OCI-LY7 (cell line): ENCODE results near the gene GPC3. TPM values are rescaled to one million over a fixed set of nuclear protein-coding genes. Genes with fewer than 3 reads are reported as not detected.

ENCODE experiments used
- BruUV-seq: library from RNA; stranded (reverse); fragments of 400-500 nt; replicated peaks from 2 replicates; lab custom pipeline; 2021; lab: Mats Ljungman, UMichigan
- CTCF ChIA-PET: fragments of 300-600 bp; sonication (Branson Sonifier 250); formaldehyde crosslinking; loops from one replicate; lab custom pipeline; 2022; ENCODE audit warnings: antibody characterized with exemption; ENCODE audit not compliant: unreplicated experiment; lab: Charles Lee
- POLR2A ChIA-PET: fragments of 300-600 bp; sonication (Branson Sonifier 250); formaldehyde crosslinking; loops from one replicate; lab custom pipeline; 2022; ENCODE audit warnings: antibody characterized with exemption; lab: Charles Lee
- DNase-seq: peaks from one replicate; pipeline ENCODE4 v3.0.0-alpha.2; 2015; ENCODE audit warnings: low spot score
- H2AFZ ChIP-seq: fragments of 200-600 bp; sonication (generic), shearing (Covaris generic); 2 replicates; pipeline ENCODE4 v1.6.1; 2014; ENCODE audit warnings: mild to moderate bottlenecking, antibody characterized with exemption, low read length, moderate library complexity
- H3K27ac ChIP-seq: fragments of 200-600 bp; sonication (generic); 2 replicates; pipeline ENCODE4 v1.5.1; 2014; ENCODE audit warnings: mixed run types, low read depth, mild to moderate bottlenecking, moderate library complexity, low read length, inconsistent platforms; ENCODE audit not compliant: poor library complexity, severe bottlenecking
- H3K36me3 ChIP-seq: fragments of 200-600 bp; sonication (generic); 2 replicates; pipeline ENCODE4 v1.6.1; 2014; ENCODE audit warnings: mild to moderate bottlenecking, antibody characterized with exemption, low read length, moderate library complexity, mixed read lengths; ENCODE audit not compliant: insufficient read depth
- H3K4me1 ChIP-seq: fragments of 200-600 bp; sonication (generic); 2 replicates; pipeline ENCODE4 v1.5.1; 2014; ENCODE audit warnings: mild to moderate bottlenecking, low read length; ENCODE audit not compliant: insufficient read depth, poor library complexity, severe bottlenecking
- H3K4me2 ChIP-seq: fragments of 200-600 bp; sonication (generic); 2 replicates; pipeline ENCODE4 v1.6.1; 2014; ENCODE audit warnings: mild to moderate bottlenecking, low read length
- H3K4me3 ChIP-seq: fragments of 200-600 bp; sonication (generic); 2 replicates; pipeline ENCODE4 v1.5.1; 2014; ENCODE audit warnings: mild to moderate bottlenecking, low read depth, low read length; ENCODE audit not compliant: poor library complexity, severe bottlenecking
- H3K79me2 ChIP-seq: fragments of 200-600 bp; sonication (generic); 2 replicates; pipeline ENCODE4 v1.6.1; 2016; ENCODE audit warnings: low read depth, mild to moderate bottlenecking, low read length, moderate library complexity, mixed read lengths; ENCODE audit not compliant: insufficient read depth
- H3K9me2 ChIP-seq: fragments of 200-600 bp; sonication (generic); 2 replicates; pipeline ENCODE4 v1.6.1; 2016; ENCODE audit warnings: mild to moderate bottlenecking, low read length, mixed read lengths; ENCODE audit not compliant: insufficient read depth
- H3K9me3 ChIP-seq: fragments of 200-600 bp; sonication (generic); 2 replicates; pipeline ENCODE4 v1.6.1; 2014; ENCODE audit warnings: mild to moderate bottlenecking, mixed run types, low read length, mixed read lengths
- H4K20me1 ChIP-seq: fragments of 200-600 bp; sonication (generic); 2 replicates; pipeline ENCODE4 v1.6.1; 2014; ENCODE audit warnings: mild to moderate bottlenecking, antibody characterized with exemption, low read length, moderate library complexity, mixed read lengths; ENCODE audit not compliant: insufficient read depth
- CTCF ChIP-seq: fragments of 200-600 bp; sonication (generic); conservative IDR thresholded peaks from 2 replicates; pipeline ENCODE4 v1.5.1; 2014; ENCODE audit warnings: mild to moderate bottlenecking, antibody characterized with exemption, low read length, moderate library complexity, mixed read lengths
- EZH2phosphoT487 ChIP-seq: fragments of 200-600 bp; sonication (generic); IDR thresholded peaks from 2 replicates; pipeline ENCODE4 v1.6.1; 2018; ENCODE audit warnings: low read depth, borderline replicate concordance, mild to moderate bottlenecking, mixed run types, antibody characterized with exemption, low read length, moderate library complexity, mixed read lengths
- intact Hi-C: fragments of 100-400 bp; cut with micrococcal nuclease; formaldehyde crosslinking; loops from one replicate; pipeline ENCODE4 v1.10.0; 2022; ENCODE audit not compliant: unreplicated experiment
- total RNA-seq, 2 experiments: library from RNA; depleted of rRNA in 1 of 2; stranded (reverse); fragments of >200 nt in 1 of 2; shearing (Covaris generic) in 1 of 2; gene quantifications; 2 replicates each; pipeline ENCODE4 v1.2.3, GENCODE V29; 2014 to 2022

The GPC3 gene
- total RNA-seq, 2 experiments from 2014 or later, result not detected

GRCh38 chrX:133935076-133935475 is 50.3 kb downstream of the GPC3 start:
- POLR2A ChIA-PET, result no interaction called here
- no peaks in the 10 kb centered on the region for H3K4me1 ChIP-seq
- no peak for DNase-seq
- no TSS peak for BruUV-seq
- no peak overlapping the region for H3K27ac ChIP-seq
- H3K36me3 ChIP-seq, result no peaks in the 10 kb centered on the region
- no peak overlapping the region for H3K4me2 ChIP-seq
- no peaks in the 10 kb centered on the region for H3K9me3 ChIP-seq
- no peak overlapping the region for H2AFZ ChIP-seq
- no peaks in the 10 kb centered on the region for H3K9me2 ChIP-seq
- no peaks in the 10 kb centered on the region for H3K79me2 ChIP-seq
- TF ChIP-seq CTCF, result no peak
- TF ChIP-seq EZH2phosphoT487, result no peak
- H3K4me3 ChIP-seq, result no peak overlapping the region
- CTCF ChIA-PET, result no interaction called here
- intact Hi-C loops, result no loop called here
- no peaks in the 10 kb centered on the region for H4K20me1 ChIP-seq

GRCh38 chrX:133933316-133933715 is 52.1 kb downstream of the GPC3 start:
- ChIA-PET CTCF (no interaction called here), POLR2A (interaction anchor here (0.7 kb wide), 1 partner anchor 23 kb away, joined by 3 read pairs; no protein-coding TSS in a partner anchor)
- Histone ChIP-seq H3K9me2 (no peaks in the 10 kb centered on the region), H2AFZ (no peak overlapping the region), H3K9me3 (no peaks in the 10 kb centered on the region), H3K79me2 (no peaks in the 10 kb centered on the region), H3K27ac (no peak overlapping the region), H3K36me3 (no peaks in the 10 kb centered on the region), H3K4me3 (no peak overlapping the region), H3K4me1 (no peaks in the 10 kb centered on the region), H3K4me2 (no peak overlapping the region), H4K20me1 (no peaks in the 10 kb centered on the region)
- no peak for DNase-seq
- no peak for TF ChIP-seq EZH2phosphoT487
- TF ChIP-seq CTCF, result no peak
- no TSS peak for BruUV-seq
- intact Hi-C loops, result no loop called here

- Histone ChIP-seq H3K4me1 (no peaks in the 10 kb centered on the region), H3K27ac (no peak overlapping the region), H3K4me2 (no peak overlapping the region), H2AFZ (no peak overlapping the region), H3K9me3 (no peaks in the 10 kb centered on the region), H4K20me1 (no peaks in the 10 kb centered on the region), H3K36me3 (no peaks in the 10 kb centered on the region), H3K9me2 (no peaks in the 10 kb centered on the region), H3K79me2 (no peaks in the 10 kb centered on the region), H3K4me3 (no peak overlapping the region)
- DNase-seq, result no peak
- intact Hi-C loops, result no loop called here
- CTCF ChIA-PET, result no interaction called here
- BruUV-seq, result no TSS peak
- POLR2A ChIA-PET, result no interaction called here
- TF ChIP-seq CTCF (no peak), EZH2phosphoT487 (no peak)
These were observed 55.4 kb downstream of the GPC3 start for GRCh38 chrX:133929836-133930464.
